GM19372 (cell line): Measurements from ENCODE around the gene CFAP43.

ENCODE experiments used
- ATAC-seq: cut with Tn5 transposase; IDR thresholded peaks from one replicate; pipeline ENCODE4 v1.9.1; 2021; ENCODE audit warnings: mild to moderate bottlenecking, low read depth, moderate library complexity; ENCODE audit not compliant: unreplicated experiment

The CFAP43 gene

DNA sequence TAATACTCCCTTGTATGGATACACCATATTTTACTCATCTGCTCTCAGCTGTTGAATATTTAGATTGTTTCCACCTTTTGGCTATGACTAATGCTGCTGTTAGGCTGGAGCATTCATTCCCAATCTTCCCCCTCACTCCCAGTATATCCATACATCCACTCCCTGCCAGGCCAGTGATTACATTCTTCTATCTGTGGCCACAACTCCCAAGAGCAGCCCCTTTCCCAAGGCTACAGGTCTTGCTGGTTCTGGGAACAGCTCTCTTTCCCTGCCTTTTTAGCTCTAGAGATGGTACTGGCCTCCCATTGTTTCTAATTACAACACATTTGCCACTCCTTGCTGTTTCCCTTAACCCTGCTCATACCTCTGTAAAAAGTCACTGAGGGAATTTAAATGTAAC, 82.0 kb downstream of the CFAP43 start:
- ATAC-seq, result no peak

DNA sequence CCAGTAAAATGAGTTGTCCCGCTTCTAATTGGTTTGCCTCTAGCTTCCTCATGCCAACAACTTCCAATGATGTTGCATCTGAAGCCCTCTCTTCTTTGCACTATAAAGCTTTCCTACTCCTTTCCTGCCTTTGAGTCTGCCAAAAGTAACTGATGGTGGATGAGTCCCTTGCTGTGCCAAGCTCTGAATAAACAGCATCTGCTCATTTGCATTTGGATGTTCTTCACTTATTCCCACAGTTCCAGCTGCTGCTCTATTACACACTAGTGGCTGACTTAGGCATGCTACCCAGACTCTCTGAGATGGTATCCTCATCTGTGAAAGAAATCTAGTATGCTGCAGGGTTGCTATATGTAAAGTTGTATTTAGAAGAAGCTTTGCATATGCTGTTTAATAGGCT, 85.3 kb downstream of the CFAP43 start:
- ATAC-seq, result no peak

DNA sequence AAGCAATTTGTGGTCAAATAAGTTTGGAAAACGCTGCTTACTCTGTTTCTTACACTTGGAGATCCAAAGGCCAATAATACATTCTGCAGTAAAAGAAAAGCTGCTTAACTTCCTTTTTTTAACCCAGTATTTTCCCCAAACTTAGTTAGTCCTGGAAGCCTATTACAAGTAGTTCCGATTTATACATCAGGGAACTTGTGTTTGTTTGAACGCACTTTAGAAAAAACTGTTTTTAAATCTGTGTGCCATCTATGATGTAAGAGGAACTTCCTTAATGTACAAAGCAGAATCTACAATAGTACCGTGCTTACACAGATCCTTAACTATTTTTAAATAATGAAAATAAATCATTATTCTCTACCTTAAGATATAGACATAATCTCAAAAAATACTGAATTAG, 87.2 kb downstream of the CFAP43 start:
- ATAC-seq, result no peak

DNA sequence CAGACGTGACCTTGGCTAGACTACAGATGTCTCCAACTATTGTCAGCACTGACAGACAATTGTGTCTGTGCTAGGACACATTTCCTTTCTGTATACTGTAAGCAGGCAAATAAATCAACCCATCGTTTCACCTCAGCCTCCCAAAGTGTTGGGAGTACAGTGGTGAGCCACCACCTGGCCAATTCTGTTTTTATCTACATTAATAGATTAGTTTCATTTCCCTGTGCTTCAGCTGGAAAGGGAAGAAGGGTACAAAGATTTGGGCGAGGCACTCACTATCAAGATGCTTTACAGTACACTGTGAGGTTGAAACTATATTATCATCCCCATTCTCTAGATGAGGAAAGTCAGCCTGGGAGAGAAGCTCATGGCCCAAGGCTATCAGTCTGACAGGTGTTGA, 88.3 kb downstream of the CFAP43 start:
- no peak for ATAC-seq

DNA sequence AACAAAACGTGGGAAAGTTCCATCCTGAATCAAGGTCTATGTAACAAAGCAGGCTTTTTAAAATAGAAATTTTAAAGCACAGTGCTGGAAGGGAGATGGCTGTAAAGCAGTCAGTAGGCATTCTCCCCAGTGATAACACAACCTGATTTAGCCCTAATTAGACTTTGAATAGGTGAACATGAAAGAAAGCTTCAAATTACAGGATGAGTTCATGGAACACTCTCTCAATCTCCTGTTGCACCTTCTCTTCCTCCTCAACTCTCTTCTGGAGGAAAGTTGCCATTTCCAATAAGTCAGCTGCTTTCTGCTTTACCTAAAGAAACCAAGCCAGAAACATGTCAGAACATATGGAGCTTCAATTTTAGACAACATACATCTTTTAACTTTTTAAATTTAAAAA, 90.1 kb downstream of the CFAP43 start:
- ATAC-seq, result no peak

DNA sequence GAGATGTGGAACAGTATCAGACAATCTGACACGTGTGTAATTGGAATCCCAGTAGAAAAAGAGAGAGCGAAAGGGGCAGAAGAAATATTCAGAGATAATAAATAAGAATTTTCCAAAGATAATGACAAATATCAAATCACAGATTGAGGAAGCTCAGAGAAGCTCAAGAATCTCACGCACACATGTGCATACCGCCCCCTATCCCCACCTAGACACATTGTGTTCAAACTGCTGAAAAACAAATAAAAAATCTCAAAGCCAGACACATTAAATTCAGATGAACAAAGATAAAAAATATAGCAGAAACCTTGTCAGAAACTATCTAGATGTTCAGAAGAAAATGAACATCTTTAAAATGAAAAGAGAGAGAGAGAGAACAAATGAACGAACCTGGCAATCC, 92.9 kb downstream of the CFAP43 start:
- no peak for ATAC-seq

DNA sequence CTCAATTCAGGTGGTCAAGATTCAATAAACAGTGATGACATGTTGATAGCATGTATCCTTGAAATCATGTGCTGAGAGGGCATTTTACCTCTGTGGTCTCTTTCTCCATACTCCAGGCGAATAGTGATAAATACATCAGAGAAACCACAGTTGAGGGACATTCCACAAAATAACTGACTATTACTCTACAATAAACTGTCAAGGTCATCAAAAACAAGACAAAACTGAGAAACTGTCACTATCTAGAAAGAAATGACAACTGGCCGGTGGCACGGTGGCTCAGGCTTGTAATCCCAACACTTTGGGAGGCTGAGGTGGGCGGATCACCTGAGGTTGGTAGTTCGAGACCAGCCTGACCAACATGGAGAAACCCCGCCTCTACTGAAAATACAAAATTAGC, 94.0 kb downstream of the CFAP43 start:
- ATAC-seq, result no peak

DNA sequence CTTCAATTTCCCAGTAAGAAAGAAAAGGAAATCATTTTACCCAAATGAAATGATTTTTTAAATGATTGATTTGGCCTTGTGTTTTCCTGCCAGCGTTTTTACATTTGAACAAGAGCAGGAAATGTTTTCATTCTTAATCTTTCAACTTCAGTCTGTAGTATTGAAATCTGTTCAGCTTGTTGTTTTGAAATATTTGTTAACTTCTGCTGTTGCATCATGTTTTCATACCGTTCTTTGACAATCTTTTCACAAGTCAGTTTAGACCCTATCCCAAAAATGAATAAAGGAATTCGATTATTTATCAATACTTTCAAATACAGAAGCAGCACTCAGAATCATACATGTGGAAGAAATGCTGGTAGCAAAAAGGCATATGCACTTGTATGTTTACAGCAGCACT, 102.1 kb downstream of the CFAP43 start:
- no peak for ATAC-seq

DNA sequence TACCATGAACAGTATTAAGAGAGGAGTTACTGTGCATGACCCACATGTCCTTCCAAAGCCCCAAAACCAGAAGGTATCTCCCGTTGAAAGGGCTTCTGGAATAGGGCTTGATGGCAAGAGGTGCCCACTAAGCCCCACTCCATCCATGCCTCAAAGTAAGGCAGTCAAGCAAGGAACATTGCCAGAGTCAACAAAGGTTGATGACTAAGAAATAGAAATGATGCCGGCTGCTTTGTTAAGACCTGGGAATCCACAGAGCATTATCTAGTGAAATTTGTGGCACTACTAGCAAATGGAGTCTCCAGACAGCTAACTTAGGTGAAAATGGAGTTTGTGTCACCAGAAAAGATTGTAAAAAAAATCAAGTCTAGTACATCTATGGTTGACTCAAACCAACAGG, 104.0 kb downstream of the CFAP43 start:
- ATAC-seq, result no peak

DNA sequence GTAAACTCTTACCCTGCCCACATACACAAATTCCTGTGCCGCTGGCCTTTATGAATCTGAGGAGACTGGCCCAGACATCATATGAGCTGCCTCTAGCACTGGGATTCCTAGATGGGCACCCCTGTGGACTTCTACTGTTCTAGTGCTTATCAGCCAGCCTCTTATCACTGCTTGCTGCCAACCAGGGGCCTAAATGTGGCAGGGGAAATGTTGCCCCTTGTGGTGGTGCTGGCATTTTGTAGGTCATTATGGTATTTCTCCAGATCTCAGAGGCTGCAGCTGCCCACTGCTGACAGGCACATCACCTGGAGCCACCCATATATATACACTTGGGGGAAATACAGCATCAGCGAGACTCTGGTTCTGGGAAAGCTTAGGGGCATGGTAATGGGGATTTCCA, 104.8 kb downstream of the CFAP43 start:
- ATAC-seq, result no peak

DNA sequence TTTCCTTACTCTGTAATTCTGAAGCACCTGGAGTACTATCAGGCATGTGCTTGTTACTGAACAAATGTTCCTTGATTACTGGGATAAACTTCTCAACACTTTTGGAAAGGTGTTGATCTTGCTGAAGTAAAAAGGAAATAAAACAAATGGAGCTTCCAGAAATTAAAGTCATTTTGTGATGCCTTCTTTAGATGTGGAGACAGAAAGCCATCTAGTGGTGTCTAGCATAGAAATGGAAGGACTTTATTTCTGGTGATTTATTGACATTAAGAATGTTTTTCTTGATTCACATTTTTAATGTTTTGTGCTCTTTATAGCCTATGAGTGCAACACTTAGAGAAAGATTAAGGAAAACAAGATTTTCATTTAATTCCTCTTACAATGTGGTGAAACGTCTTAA, 108.8 kb downstream of the CFAP43 start:
- ATAC-seq, result no peak

DNA sequence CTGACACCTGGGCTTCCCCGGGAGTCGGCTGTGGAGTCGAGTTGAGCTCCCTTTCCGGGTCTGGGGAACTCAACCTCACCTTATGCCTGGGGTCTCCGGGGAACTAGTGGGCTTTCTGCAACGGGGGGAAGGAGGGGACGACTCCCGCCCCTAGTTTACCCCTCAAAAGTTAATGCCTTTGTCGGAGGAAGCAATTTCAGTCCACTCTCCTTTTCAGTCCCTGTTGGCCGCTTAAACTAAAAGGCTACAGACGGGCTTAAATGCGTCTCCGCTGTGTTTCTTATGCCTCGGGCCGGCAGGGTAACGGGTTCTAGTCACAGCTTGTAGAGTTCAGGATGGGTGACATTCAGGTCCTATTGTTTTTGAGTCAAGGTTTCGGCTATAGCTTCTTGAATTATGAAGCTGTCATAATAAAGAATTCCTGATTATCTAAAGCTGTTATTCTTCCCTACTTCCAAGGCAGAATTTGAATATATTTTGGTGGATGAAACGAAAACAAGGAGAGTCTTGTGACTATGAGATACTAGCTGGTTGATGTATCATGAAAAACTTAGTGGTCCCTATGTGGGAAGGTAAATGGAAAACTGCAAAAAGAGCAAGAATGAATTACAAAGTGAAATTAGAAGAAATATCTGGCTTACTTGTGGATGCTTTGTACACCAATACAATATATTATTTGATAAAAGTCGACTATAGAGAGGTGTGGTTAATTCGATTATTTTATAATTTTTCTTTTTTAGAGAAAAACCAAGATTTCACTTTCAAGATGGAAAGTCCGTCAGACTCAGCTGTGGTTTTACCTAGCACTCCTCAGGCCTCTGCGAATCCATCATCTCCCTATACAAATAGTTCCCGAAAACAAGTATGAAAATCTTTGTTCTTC, 109.7 kb downstream of the CFAP43 start:
- ATAC-seq, result peak; percentile 1

DNA sequence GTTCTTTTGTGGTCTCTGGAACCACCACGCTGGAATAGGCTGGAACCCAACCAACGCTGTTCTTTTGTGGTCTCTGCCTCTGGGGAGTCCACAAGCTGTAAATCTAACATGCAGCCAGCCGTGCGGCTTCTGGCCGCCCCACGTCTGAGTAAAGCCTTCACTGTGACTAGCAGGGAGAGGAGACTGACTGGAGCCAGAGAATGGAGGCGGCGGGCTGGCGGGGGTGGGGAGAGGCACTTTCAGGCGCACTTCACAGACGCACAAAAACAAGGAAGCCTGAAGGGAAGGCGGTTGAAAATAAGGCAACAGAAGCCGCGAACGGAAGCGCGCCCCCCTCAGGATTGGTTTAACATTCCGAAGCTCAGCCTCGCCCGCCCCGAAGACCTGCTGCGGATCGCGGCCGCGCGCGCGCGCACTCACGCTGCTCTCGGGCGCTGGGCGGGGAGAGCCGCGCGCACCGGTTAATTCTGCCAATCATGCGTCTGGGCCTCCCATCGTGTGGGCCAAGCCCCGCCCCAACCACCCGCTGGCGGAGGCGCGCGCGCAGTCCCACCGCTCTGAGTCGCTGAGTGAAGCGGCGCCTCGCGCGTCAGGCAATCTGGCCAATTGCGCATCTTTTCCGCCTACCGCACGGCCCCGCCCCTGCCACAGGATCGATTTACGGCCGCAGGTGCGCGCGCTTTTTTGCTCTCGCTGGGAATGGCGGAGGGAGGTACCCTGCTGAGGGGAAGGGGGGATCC, 110.5 kb downstream of the CFAP43 start, which contains the start of gene SFR1:
Gene SFR1 (plus strand): TSS at position 687 of the 740 bp plus-strand sequence. CDS start 13 bp downstream, at position 700.
- peak; percentile 86 for ATAC-seq

DNA sequence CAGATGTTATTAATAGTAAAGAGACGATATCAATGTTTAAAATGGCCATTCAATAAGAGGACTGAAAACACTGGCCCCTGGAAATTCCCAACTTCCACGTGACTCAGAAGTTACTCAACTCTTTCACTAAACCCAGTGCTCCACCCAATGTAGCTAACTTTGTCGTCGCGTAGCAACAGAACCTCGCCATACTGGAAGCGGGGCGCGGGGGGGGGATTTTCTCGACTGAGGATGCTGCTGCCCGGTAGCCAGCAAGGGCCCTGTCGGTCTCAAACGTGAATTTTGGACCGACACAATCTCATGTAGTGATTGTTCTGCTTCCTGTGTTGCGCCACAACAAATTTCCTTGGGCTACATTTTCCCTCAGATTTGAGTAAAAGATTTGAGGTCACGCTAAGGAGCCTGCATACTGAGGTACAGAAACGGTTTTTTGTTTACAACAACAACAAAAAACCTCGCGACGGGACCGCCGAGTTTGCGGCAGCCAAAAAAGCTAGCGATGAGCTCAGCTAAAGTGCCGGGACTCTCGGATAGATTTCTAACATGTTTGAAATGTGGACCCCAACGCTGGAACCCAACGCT, 111.2 kb downstream of the CFAP43 start:
- ATAC-seq, result peak; percentile 23

DNA sequence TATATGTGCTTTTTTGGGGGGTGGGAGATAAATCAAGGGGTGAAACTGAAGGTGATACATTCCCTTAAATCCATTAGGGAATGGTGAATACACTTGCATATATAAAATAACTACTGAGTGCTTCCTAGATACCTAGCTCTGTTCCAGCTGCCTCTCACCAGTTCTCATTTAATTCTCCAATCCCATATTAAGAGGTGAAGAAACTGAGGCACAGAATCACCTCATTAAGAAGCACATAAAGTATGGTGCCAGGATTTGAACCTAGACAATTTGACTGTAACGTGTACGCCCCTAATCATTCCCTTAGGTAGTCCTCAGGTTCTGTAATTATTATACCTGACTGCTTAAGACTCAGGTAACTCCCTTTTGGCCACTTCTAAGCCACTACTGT, 111.7 kb downstream of the CFAP43 start:
- ATAC-seq, result no peak

DNA sequence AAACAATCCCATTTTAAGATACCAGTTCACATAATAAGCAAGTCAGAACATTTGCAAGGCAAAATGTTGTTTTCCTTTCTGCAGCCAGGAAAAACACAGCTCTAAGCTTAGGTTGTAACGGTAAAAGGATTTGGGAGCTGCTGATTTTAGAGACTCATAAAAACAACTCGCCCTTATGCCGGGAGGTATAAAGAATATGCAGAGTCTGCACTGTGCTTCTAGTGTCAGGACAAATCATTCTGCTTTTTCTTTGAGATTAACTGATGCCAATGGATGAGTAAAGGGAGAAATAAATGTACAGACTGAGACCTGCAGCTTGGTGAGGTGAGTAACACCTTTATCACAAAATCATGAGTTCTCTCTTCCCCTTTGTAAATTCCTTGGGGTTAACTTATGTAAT, 112.2 kb downstream of the CFAP43 start:
- ATAC-seq, result no peak

DNA sequence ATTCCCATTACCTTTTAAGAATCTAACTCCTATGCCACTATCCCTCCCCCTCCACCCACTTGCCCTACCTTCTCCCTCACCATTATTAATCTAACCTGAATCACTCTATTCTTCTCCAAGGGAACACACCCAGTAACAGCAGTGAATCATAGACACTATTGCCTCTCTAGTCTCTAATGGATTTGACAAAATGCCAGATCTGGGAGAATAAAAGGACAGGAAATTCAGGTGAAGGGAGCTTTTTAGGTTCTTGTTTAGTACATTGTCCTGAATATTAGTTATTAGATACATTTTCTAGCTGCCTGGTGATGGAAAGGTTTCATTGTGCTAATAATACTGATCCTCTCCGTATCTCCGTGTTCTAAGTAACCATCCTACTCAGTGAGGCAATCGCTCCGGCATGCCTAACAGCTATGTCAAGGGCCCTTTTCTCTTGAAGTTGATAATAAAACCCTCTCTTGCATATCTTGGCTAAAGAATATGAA, 114.3 kb downstream of the CFAP43 start:
- no peak for ATAC-seq

DNA sequence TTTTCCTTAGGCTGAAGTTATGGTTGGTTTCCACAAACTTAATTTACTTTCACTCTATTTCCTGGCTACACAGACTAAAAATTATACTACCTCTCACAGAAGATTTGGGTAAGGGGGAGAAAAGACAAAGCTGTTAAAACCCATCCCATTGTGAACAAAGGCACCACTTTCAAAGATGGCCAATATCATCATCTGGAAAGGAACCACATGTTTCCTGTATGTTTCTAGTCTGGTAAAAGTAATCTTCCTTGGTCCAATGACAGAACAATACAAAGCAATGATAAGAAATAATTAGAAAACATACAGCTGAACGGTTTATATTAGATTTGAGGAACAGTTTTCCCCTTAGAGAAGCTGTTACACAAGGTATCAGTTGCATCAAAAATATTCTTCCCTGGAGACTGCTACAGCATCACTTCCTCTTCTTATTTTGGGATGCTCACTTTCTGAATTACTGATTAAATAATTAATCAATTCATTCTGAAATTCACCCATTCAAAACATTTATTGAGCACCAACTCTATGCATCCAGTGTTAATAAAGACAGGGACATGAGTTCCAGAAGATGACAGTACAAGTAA, 118.7 kb downstream of the CFAP43 start:
- ATAC-seq, result no peak

DNA sequence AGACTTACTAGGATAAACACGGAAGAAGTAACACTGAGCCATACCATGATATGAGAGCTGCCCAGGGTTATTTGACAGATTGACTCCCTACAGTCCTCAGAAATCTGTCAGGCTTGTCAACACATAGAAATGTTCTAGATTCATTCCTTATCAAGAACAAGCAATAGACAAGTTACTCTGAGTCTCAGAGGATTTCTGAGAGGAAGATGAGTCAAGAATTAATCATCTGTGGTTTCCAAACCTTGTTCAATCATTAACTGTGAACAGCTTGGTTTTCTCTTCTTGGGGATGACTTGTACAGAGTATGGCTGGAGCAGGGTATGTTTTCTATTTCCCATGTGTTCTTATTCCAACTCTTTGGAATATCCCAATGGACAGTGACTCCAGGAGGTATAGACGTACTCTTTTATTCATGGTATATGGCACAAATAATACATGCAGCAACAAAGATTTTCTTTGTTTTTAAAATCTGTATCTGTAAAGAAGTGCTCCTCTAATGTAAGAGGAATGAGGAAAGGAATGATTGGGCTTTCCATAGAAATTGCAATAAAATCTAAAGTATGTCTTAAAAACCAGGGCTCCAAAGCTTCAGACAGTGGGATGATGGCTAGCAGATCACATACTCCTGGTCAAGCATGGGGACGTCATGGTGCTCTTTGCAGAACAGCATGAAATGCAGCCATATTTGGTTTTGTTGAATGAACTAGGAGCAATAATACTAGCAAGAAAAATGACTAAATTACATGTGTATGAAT, 122.1 kb downstream of the CFAP43 start:
- peak; percentile 92 for ATAC-seq

DNA sequence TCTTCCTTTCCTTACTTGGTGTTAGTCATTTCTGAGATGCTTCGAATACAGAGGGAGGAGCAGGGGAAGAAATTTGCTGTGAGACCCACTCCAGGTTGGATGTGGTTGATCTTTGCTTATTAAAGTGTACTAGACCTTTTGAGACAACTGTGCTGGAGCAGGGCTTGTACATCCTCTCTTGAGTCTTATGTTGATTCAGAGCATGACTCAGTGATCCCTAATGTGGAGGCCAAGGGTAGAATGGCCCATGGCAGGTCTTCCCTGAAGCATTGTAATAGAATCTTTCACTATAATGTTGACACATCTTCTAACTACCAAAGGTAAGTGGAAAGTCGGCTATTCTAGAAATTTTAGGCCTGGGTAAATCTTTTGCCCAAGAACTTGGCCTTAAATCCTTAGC, 127.2 kb downstream of the CFAP43 start:
- ATAC-seq, result no peak
